Endodermal cell (in vitro differentiated cells): ENCODE results near the gene AQP12A. TPM values are rescaled to one million over a fixed set of nuclear protein-coding genes. Genes with fewer than 3 reads are reported as not detected.

ENCODE experiments used
- DNase-seq: peaks from one replicate; pipeline ENCODE4 v3.0.0-alpha.2; 2017
- H3K27ac ChIP-seq: 2 replicates; pipeline ENCODE4 v1.5.1; 2013; ENCODE audit warnings: mild to moderate bottlenecking, low read depth, low read length, moderate library complexity
- H3K27me3 ChIP-seq: 2 replicates; pipeline ENCODE4 v1.6.1; 2013; ENCODE audit warnings: mild to moderate bottlenecking, low read length, moderate library complexity; ENCODE audit not compliant: insufficient read depth, control insufficient read depth, poor library complexity, severe bottlenecking
- H3K36me3 ChIP-seq: 2 replicates; pipeline ENCODE4 v1.7.0; 2013; ENCODE audit warnings: mild to moderate bottlenecking, low read length, moderate library complexity; ENCODE audit not compliant: control insufficient read depth, insufficient read depth
- H3K4me1 ChIP-seq: one replicate; pipeline ENCODE4 v1.7.0; 2013; ENCODE audit warnings: low read length; ENCODE audit not compliant: control insufficient read depth, insufficient read depth
- H3K4me3 ChIP-seq: 2 replicates; pipeline ENCODE4 v1.5.1; 2013; ENCODE audit warnings: mild to moderate bottlenecking, low read length, moderate library complexity
- H3K9ac ChIP-seq: 2 replicates; pipeline ENCODE4 v1.6.1; 2013; ENCODE audit warnings: mild to moderate bottlenecking, low read length, moderate library complexity; ENCODE audit not compliant: poor library complexity, severe bottlenecking; ENCODE audit errors: extremely low read depth
- H3K9me3 ChIP-seq: 2 replicates; pipeline ENCODE4 v1.6.1; 2013; ENCODE audit warnings: mild to moderate bottlenecking, low read length, moderate library complexity; ENCODE audit not compliant: control insufficient read depth
- H3K27ac Mint-ChIP-seq: 2 replicates; pipeline ENCODE4 v1.8.0; 2020; ENCODE audit warnings: mixed read lengths
- H3K27me3 Mint-ChIP-seq: 2 replicates; pipeline ENCODE4 v1.8.0; 2021; ENCODE audit warnings: mild to moderate bottlenecking, mixed read lengths; ENCODE audit not compliant: insufficient read depth
- H3K36me3 Mint-ChIP-seq: 2 replicates; pipeline ENCODE4 v1.8.0; 2020; ENCODE audit warnings: low read depth, mixed read lengths
- H3K4me1 Mint-ChIP-seq: 2 replicates; pipeline ENCODE4 v1.8.0; 2020; ENCODE audit warnings: mixed read lengths
- H3K4me3 Mint-ChIP-seq: 2 replicates; pipeline ENCODE4 v1.8.0; 2020; ENCODE audit warnings: mild to moderate bottlenecking, moderate library complexity, mixed read lengths
- H3K9me3 Mint-ChIP-seq: 2 replicates; pipeline ENCODE4 v1.8.0; 2020; ENCODE audit warnings: mild to moderate bottlenecking, mixed read lengths
- WGBS, 2 experiments: methylation state at CpG; one replicate each; pipeline versions ENCODE4 v1.1.5 to v1.1.7; 2013; ENCODE audit warnings: missing lambda C conversion rate in 2 of 2, mixed read lengths in 1 of 2; ENCODE audit not compliant: insufficient coverage in 1 of 2, insufficient read length in 1 of 2; 5-methylcytosine and 5-hydroxymethylcytosine counted together
- total RNA-seq, 2 donors: library from RNA; stranded (reverse); fragmentation: NEBNext Ultra II Directional in 1 of 2; extraction: Animal tissue kit (Norgen Biotek cat#: 25700) in 1 of 2; gene quantifications; 2 replicates in 1 of 2; 3 replicates in 1 of 2; pipeline ENCODE4 v1.2.1, GENCODE V29; 2021
- TF ChIP-seq, protein P1 (sequence below): fragments of 200-600 bp; sonication (generic); conservative IDR thresholded peaks from 2 replicates; pipeline ENCODE4 v1.5.0; 2021; ENCODE audit warnings: antibody characterized with exemption, mild to moderate bottlenecking

Gene AQP12A
- total RNA-seq, 2 donors from 2014 or later, result not detected

DNA sequence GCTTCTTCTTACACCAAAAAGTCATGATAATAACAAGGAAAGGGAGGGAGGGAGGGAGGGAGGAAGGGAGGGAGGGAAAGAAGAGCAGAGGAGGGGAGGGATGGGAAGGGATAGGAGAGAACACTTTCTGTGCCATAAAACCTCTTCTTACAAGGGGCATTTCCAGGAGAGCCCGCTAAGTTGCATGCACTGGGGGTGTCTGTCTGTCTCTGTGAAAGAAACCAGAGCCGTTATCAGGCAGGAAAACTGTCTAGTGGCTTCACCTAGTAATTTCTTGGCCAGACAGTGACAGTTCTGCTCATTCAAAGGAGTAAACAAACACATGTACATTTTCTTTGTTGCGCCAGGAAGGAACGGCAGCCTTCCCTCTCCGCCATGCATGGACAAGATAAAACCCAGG is 45.8 kb downstream of the AQP12A start:
- no peaks in the 10 kb centered on the region for H3K4me1 ChIP-seq
- TF ChIP-seq, protein P1, sequence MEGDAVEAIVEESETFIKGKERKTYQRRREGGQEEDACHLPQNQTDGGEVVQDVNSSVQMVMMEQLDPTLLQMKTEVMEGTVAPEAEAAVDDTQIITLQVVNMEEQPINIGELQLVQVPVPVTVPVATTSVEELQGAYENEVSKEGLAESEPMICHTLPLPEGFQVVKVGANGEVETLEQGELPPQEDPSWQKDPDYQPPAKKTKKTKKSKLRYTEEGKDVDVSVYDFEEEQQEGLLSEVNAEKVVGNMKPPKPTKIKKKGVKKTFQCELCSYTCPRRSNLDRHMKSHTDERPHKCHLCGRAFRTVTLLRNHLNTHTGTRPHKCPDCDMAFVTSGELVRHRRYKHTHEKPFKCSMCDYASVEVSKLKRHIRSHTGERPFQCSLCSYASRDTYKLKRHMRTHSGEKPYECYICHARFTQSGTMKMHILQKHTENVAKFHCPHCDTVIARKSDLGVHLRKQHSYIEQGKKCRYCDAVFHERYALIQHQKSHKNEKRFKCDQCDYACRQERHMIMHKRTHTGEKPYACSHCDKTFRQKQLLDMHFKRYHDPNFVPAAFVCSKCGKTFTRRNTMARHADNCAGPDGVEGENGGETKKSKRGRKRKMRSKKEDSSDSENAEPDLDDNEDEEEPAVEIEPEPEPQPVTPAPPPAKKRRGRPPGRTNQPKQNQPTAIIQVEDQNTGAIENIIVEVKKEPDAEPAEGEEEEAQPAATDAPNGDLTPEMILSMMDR, result no peak
- no peak overlapping the region for H3K4me3 ChIP-seq
- Mint-ChIP-seq H3K36me3 (peaks cover 1% of the 10 kb centered on the region), H3K4me3 (no peak overlapping the region), H3K9me3 (no peaks in the 10 kb centered on the region), H3K27ac (no peak overlapping the region), H3K27me3 (no peaks in the 10 kb centered on the region), H3K4me1 (no peaks in the 10 kb centered on the region)
- no peaks in the 10 kb centered on the region for H3K9me3 ChIP-seq
- no peaks in the 10 kb centered on the region for H3K36me3 ChIP-seq
- 93 to 95% methylated on average over 5 of the region's 5 CpGs for WGBS, 2 experiments
- H3K27me3 ChIP-seq, result no peaks in the 10 kb centered on the region
- no peak for DNase-seq
- H3K9ac ChIP-seq, result no peak overlapping the region
- H3K27ac ChIP-seq, result no peak overlapping the region

DNA sequence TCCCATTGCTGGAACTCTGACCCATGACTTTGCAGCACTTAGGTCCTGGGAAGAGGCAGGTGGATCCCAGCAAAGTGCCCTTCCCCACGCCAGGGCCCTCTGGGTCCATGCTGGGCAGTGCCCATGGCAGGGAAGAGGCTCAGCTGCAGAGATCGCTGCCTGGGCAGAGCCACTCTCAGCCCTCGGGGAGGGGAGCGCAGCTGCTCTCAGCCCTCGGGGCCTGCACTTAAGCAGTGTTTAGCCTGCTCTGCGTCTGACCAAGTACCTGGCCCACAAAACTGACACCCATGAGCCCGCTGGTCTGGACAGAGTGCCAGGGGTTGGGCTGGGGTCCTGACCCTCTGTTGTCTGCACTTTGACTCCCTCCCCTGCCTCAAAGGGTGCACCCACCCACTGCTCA is 46.3 kb downstream of the AQP12A start:
- Histone ChIP-seq H3K4me3 (no peak overlapping the region), H3K4me1 (no peaks in the 10 kb centered on the region), H3K9ac (no peak overlapping the region), H3K27me3 (no peaks in the 10 kb centered on the region), H3K36me3 (no peaks in the 10 kb centered on the region), H3K9me3 (no peaks in the 10 kb centered on the region), H3K27ac (no peak overlapping the region)
- Mint-ChIP-seq H3K9me3 (no peaks in the 10 kb centered on the region), H3K4me1 (no peaks in the 10 kb centered on the region), H3K4me3 (no peak overlapping the region), H3K27ac (no peak overlapping the region), H3K36me3 (peaks cover 1% of the 10 kb centered on the region), H3K27me3 (no peaks in the 10 kb centered on the region)
- WGBS, 2 experiments, result 88 to 93% methylated on average over 6 to 7 of the region's 7 CpGs
- no peak for DNase-seq
- TF ChIP-seq, protein P1, result no peak

DNA sequence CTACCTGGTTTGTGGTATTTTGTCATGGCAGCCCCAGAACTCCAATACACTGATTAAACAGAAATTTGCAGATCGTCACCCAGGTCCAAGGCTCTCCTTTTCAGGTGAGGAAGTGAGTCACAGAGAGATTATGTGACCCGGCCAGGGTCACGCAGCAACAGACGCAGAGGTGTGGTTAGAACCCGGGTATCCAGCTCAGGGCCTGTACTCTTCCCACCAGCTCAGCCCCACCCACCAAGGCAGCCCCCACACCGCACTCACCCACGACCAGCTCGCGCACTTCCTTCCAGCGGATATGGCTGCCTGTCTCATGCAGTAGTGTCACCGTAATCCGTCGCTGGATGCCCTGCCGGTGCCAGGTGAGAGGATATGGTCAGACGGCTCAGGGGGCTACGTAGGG is 48.1 kb downstream of the AQP12A start:
- no peak overlapping the region for H3K27ac Mint-ChIP-seq
- WGBS, 2 experiments, result 93 to 96% methylated on average over 7 to 16 of the region's 16 CpGs
- TF ChIP-seq, protein P1, result no peak
- no peaks in the 10 kb centered on the region for H3K36me3 ChIP-seq
- no peaks in the 10 kb centered on the region for H3K9me3 ChIP-seq
- H3K9me3 Mint-ChIP-seq, result no peaks in the 10 kb centered on the region
- DNase-seq, result no peak
- H3K9ac ChIP-seq, result no peak overlapping the region
- no peaks in the 10 kb centered on the region for H3K27me3 Mint-ChIP-seq
- H3K36me3 Mint-ChIP-seq, result peaks cover 1% of the 10 kb centered on the region
- H3K4me1 Mint-ChIP-seq, result no peaks in the 10 kb centered on the region
- H3K4me1 ChIP-seq, result no peaks in the 10 kb centered on the region
- no peak overlapping the region for H3K4me3 ChIP-seq
- no peaks in the 10 kb centered on the region for H3K27me3 ChIP-seq
- no peak overlapping the region for H3K27ac ChIP-seq
- H3K4me3 Mint-ChIP-seq, result no peak overlapping the region
